GM12891 (cell line): Measurements from ENCODE around the gene FAM83G.

Experiments used
- DNase-seq: peaks from one replicate; pipeline ENCODE4 v3.0.0; 2011; ENCODE audit warnings: low spot score; ENCODE audit not compliant: insufficient read length
- FAIRE-seq: peaks from 2 replicates; lab custom pipeline; 2011; peaks lifted over from hg19 to GRCh38; lab: Jason Lieb, UNC
- PAX5 ChIP-seq: IDR thresholded peaks from 2 replicates; pipeline ENCODE4 v1.6.1; 2011; ENCODE audit warnings: low read length, moderate library complexity, mild to moderate bottlenecking; ENCODE audit not compliant: insufficient read depth, severe bottlenecking
- POLR2A ChIP-seq: IDR thresholded peaks from 2 replicates; pipeline ENCODE4 v1.6.1; 2011; ENCODE audit warnings: low read depth, low read length, control low read depth
- POLR2AphosphoS5 ChIP-seq: IDR thresholded peaks from 2 replicates; pipeline ENCODE4 v1.6.1; 2011; ENCODE audit warnings: low read depth, low read length, control low read depth
- POU2F2 ChIP-seq: IDR thresholded peaks from 2 replicates; pipeline ENCODE4 v1.6.1; 2011; ENCODE audit warnings: low read depth, mild to moderate bottlenecking, control low read depth, low read length, moderate library complexity
- SPI1 ChIP-seq: IDR thresholded peaks from 2 replicates; pipeline ENCODE4 v1.6.1; 2011; ENCODE audit warnings: low read depth, low read length, control low read depth
- TAF1 ChIP-seq: IDR thresholded peaks from 2 replicates; pipeline ENCODE4 v1.6.1; 2011; ENCODE audit warnings: low read depth, low read length, control low read depth

The FAM83G gene

GRCh38 chr17:19001907-19002590, 2.5 kb downstream of the FAM83G start:
- TF ChIP-seq POLR2AphosphoS5 (no peak), PAX5 (no peak), SPI1 (no peak), POLR2A (no peak), POU2F2 (no peak), TAF1 (no peak)
- DNase-seq = no peak
- no peak for FAIRE-seq

GRCh38 chr17:19000531-19001325, 3.8 kb downstream of the FAM83G start:
- FAIRE-seq = no peak

DNA sequence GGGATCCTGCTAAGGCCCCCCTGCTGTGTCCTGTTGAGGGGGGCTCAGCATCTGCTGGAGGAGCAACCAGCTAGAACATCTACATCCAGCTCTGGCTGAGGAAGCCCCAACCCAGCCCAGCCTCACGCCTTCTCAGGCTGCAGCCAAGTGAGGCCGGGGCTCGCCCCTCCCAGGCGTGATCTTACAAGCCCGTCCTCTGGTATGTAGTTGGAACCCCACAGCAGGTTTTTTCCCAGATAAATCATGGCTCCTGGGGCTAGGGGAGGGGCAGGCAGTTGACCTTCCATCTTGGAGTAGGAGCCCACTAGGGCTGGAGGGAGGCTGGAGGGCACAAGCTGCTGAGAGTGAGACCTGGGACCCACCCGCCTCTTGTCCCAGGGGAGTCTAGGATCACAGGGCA, 4.7 kb downstream of the FAM83G start:
- FAIRE-seq (no peak), DNase-seq (no peak)
- TF ChIP-seq PAX5 (no peak), POLR2A (no peak), POU2F2 (no peak), POLR2AphosphoS5 (no peak), TAF1 (no peak), SPI1 (no peak)

More at GRCh38 chr17:19000531-19001325, 3.8 kb downstream of the FAM83G start:
- no peak for DNase-seq
- TF ChIP-seq SPI1 (no peak), POLR2A (no peak), POU2F2 (no peak), POLR2AphosphoS5 (no peak), PAX5 (no peak), TAF1 (no peak)

- FAIRE-seq = no peak
- DNase-seq = no peak
- TF ChIP-seq SPI1 (no peak), POLR2AphosphoS5 (no peak), TAF1 (no peak), POU2F2 (no peak)
These were observed 5.2 kb downstream of the FAM83G start for GRCh38 chr17:18999394-18999793.

- FAIRE-seq (no peak), DNase-seq (no peak)
- no peak for TF ChIP-seq PAX5
- no peak for TF ChIP-seq SPI1
- no peak for TF ChIP-seq TAF1
- no peak for TF ChIP-seq POLR2AphosphoS5
- no peak for TF ChIP-seq POLR2A
- TF ChIP-seq POU2F2 = no peak
These were observed 6.8 kb downstream of the FAM83G start for GRCh38 chr17:18997650-18998196.

DNA sequence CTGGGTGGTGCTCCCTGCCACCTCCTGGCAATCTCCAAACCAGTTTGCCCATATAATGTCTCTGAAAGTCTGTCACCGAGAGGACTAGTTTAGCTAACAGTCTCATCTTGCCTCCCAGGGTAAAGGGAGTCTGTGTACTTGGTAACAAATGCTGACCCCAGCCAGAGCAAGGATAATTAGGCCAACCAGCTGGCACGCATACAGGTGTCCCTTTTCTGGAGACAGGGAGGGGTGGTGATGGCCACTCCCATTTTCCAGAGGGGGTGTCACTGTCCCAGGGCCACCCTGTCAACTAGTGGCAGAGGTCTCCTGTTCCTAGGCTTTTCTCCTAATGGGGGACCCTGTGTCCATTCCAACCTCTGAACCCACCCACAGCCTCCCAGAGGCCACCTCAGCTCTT, 8.1 kb downstream of the FAM83G start:
- no peak for DNase-seq
- FAIRE-seq = no peak
- TF ChIP-seq POLR2AphosphoS5 (no peak), POU2F2 (no peak), SPI1 (no peak), PAX5 (no peak), TAF1 (no peak), POLR2A (no peak)

- DNase-seq (no peak), FAIRE-seq (no peak)
- TF ChIP-seq POLR2A (no peak), POLR2AphosphoS5 (no peak), TAF1 (no peak), SPI1 (no peak), POU2F2 (no peak), PAX5 (no peak)
These were observed 9.3 kb downstream of the FAM83G start for GRCh38 chr17:18995220-18995619.

- no peak for FAIRE-seq
- no peak for DNase-seq
- TF ChIP-seq TAF1 (no peak), PAX5 (no peak), SPI1 (no peak), POLR2AphosphoS5 (no peak), POU2F2 (no peak), POLR2A (no peak)
These were observed 9.9 kb downstream of the FAM83G start for GRCh38 chr17:18994631-18995030.

GRCh38 chr17:18993905-18994526, 10.5 kb downstream of the FAM83G start:
- FAIRE-seq (no peak), DNase-seq (no peak)
- TF ChIP-seq POLR2AphosphoS5 (no peak), PAX5 (no peak), SPI1 (no peak), TAF1 (no peak), POLR2A (no peak), POU2F2 (no peak)
